ENCODE data around the gene ETNK1.

ETNK1 gene

GRCh38 chr12:22635812-22636211 lies 10.8 kb downstream of the ETNK1 start:
- DNase-seq: no peak

GRCh38 chr12:22640851-22641250 lies 15.9 kb downstream of the ETNK1 start:
- no peak for DNase-seq

- no peak for DNase-seq
Observed at GRCh38 chr12:22641353-22642053, 16.5 kb downstream of the ETNK1 start.

GRCh38 chr12:22648668-22649067 lies 23.7 kb downstream of the ETNK1 start:
- DNase-seq: no peak

- DNase-seq: no peak
Observed at GRCh38 chr12:22653075-22653474, 28.1 kb downstream of the ETNK1 start.

GRCh38 chr12:22653791-22654190 lies 28.8 kb downstream of the ETNK1 start:
- no peak for DNase-seq

- no peak for DNase-seq
Observed at GRCh38 chr12:22656376-22656775, 31.4 kb downstream of the ETNK1 start.

GRCh38 chr12:22656831-22657230 lies 31.9 kb downstream of the ETNK1 start:
- DNase-seq: no peak

GRCh38 chr12:22657538-22657937 lies 32.6 kb downstream of the ETNK1 start:
- no peak for DNase-seq

- peak; percentile 47 for DNase-seq
Observed at GRCh38 chr12:22658214-22658613, 33.2 kb downstream of the ETNK1 start.

- no peak for DNase-seq
Observed at GRCh38 chr12:22662356-22662755, 37.4 kb downstream of the ETNK1 start.

- no peak for DNase-seq
Observed at GRCh38 chr12:22665476-22665875, 40.5 kb downstream of the ETNK1 start.

- no peak for DNase-seq
Observed at GRCh38 chr12:22667122-22667521, 42.2 kb downstream of the ETNK1 start.

- DNase-seq: no peak
Observed at GRCh38 chr12:22668441-22668840, 43.5 kb downstream of the ETNK1 start.

- no peak for DNase-seq
Observed at GRCh38 chr12:22670762-22671161, 45.8 kb downstream of the ETNK1 start.

- no peak for DNase-seq
Observed at GRCh38 chr12:22672951-22673350, 48.0 kb downstream of the ETNK1 start.

GRCh38 chr12:22677781-22678574 lies 53.0 kb downstream of the ETNK1 start:
- no peak for DNase-seq

GRCh38 chr12:22682663-22683062 lies 57.7 kb downstream of the ETNK1 start:
- DNase-seq: no peak

GRCh38 chr12:22683131-22683530 lies 58.2 kb downstream of the ETNK1 start:
- DNase-seq: no peak

- DNase-seq: no peak
Observed at GRCh38 chr12:22684140-22685118, 59.5 kb downstream of the ETNK1 start.

- DNase-seq: no peak
Observed at GRCh38 chr12:22686193-22686592, 61.2 kb downstream of the ETNK1 start.

- DNase-seq: no peak
Observed at GRCh38 chr12:22687361-22688076, 62.5 kb downstream of the ETNK1 start.

GRCh38 chr12:22689876-22690275 lies 64.9 kb downstream of the ETNK1 start:
- DNase-seq: no peak
